HepG2 (cell line): ENCODE data around the gene TRMT6. TPM values are rescaled to one million over a fixed set of nuclear protein-coding genes. Genes with fewer than 3 reads are reported as not detected.

ENCODE experiments used
- ATRX ChIP-seq: sonication (generic); formaldehyde crosslinking; IDR thresholded peaks from 2 replicates; pipeline ENCODE4 v1.4.0; 2020; ENCODE audit warnings: missing genetic modification reagents, borderline replicate concordance
- E2F5 ChIP-seq: sonication (generic); formaldehyde crosslinking; conservative IDR thresholded peaks from 2 replicates; pipeline ENCODE4 v1.4.0; 2020; ENCODE audit warnings: missing genetic modification reagents
- FOSL1 ChIP-seq: sonication (generic); formaldehyde crosslinking; IDR thresholded peaks from 2 replicates; pipeline ENCODE4 v1.9.0; 2021; ENCODE audit warnings: missing genetic modification reagents, borderline replicate concordance
- FOXM1 ChIP-seq: sonication (generic); formaldehyde crosslinking; IDR thresholded peaks from 2 replicates; pipeline ENCODE4 v1.5.0; 2020; ENCODE audit warnings: missing genetic modification reagents
- JARID2 ChIP-seq: sonication (generic); formaldehyde crosslinking; IDR thresholded peaks from 2 replicates; pipeline ENCODE4 v1.8.1; 2023; ENCODE audit warnings: missing genetic modification reagents, inconsistent platforms; ENCODE audit not compliant: insufficient replicate concordance
- KDM4B ChIP-seq: sonication (generic); formaldehyde crosslinking; IDR thresholded peaks from 2 replicates; pipeline ENCODE4 v1.4.0; 2020; ENCODE audit warnings: missing genetic modification reagents
- KLF12 ChIP-seq: sonication (generic); formaldehyde crosslinking; IDR thresholded peaks from 2 replicates; pipeline ENCODE4 v1.4.0; 2020; ENCODE audit warnings: missing genetic modification reagents, borderline replicate concordance
- MED8 ChIP-seq: sonication (generic); formaldehyde crosslinking; IDR thresholded peaks from 2 replicates; pipeline ENCODE4 v1.8.1; 2023; ENCODE audit warnings: mild to moderate bottlenecking, missing genetic modification reagents; ENCODE audit not compliant: insufficient replicate concordance
- NFKB2 ChIP-seq: sonication (generic); formaldehyde crosslinking; IDR thresholded peaks from 2 replicates; pipeline ENCODE4 v1.4.0; 2020; ENCODE audit warnings: missing genetic modification reagents, borderline replicate concordance
- NR2C2 ChIP-seq: sonication (generic); formaldehyde crosslinking; IDR thresholded peaks from 2 replicates; pipeline ENCODE4 v1.4.0; 2020; ENCODE audit warnings: missing genetic modification reagents, mild to moderate bottlenecking, moderate library complexity, borderline replicate concordance
- RELA ChIP-seq: sonication (generic); formaldehyde crosslinking; IDR thresholded peaks from 2 replicates; pipeline ENCODE4 v1.4.0; 2020; ENCODE audit warnings: missing genetic modification reagents
- ZFP82 ChIP-seq: sonication (generic); formaldehyde crosslinking; IDR thresholded peaks from 2 replicates; pipeline ENCODE4 v1.5.1; 2020; ENCODE audit warnings: mild to moderate bottlenecking, missing genetic modification reagents, borderline replicate concordance
- ZNF331 ChIP-seq: sonication (generic); formaldehyde crosslinking; IDR thresholded peaks from 2 replicates; pipeline ENCODE4 v1.4.0; 2020; ENCODE audit warnings: missing genetic modification reagents
- ZNF512B ChIP-seq: sonication (generic); formaldehyde crosslinking; IDR thresholded peaks from 2 replicates; pipeline ENCODE4 v1.5.1; 2020; ENCODE audit warnings: missing genetic modification reagents, mild to moderate bottlenecking, borderline replicate concordance
- ZNF557 ChIP-seq: sonication (generic); formaldehyde crosslinking; IDR thresholded peaks from 2 replicates; pipeline ENCODE4 v1.4.0; 2020; ENCODE audit warnings: missing genetic modification reagents
- ZNF775 ChIP-seq: sonication (generic); formaldehyde crosslinking; IDR thresholded peaks from 2 replicates; pipeline ENCODE4 v1.4.0; 2020; ENCODE audit warnings: missing genetic modification reagents, mild to moderate bottlenecking, moderate library complexity, borderline replicate concordance
- polyA plus RNA-seq, 8 experiments: library from polyadenylated mRNA; depleted of rRNA in 3 of 8; stranded (reverse) in 7 of 8; unstranded in 1 of 8; fragments of >200 nt; fragmentation: Illumina TruSeq in 4 of 8; extraction: Trizol in 4 of 8; gene quantifications; 2 replicates each; pipeline versions ENCODE4 v1.2.1 to v1.2.3, GENCODE V29; 2011 to 2016; ENCODE audit warnings: low read depth in 4 of 8, missing spikeins in 1 of 8, mixed read lengths in 1 of 8; ENCODE audit not compliant: insufficient read depth in 1 of 8
- total RNA-seq, 5 experiments: library from RNA; depleted of rRNA; stranded (reverse); fragments of >200 nt; fragmentation: Illumina TruSeq; extraction: Trizol; gene quantifications; 2 replicates each; pipeline ENCODE4 v1.2.3, GENCODE V29; 2016; ENCODE audit warnings: low read depth in 1 of 5
- TF ChIP-seq, protein P1 (sequence below): sonication (generic); formaldehyde crosslinking; IDR thresholded peaks from 2 replicates; pipeline ENCODE4 v1.5.0; 2020; ENCODE audit warnings: missing genetic modification reagents
- TF ChIP-seq, protein P2 (sequence below): sonication (generic); formaldehyde crosslinking; conservative IDR thresholded peaks from 2 replicates; pipeline ENCODE4 v1.4.0; 2020; ENCODE audit warnings: mild to moderate bottlenecking, missing genetic modification reagents, moderate library complexity
- TF ChIP-seq, protein P3 (sequence below): sonication (generic); formaldehyde crosslinking; IDR thresholded peaks from 2 replicates; pipeline ENCODE4 v1.9.0; 2021; ENCODE audit warnings: missing genetic modification reagents, mild to moderate bottlenecking, borderline replicate concordance

The TRMT6 gene
- total and polyA plus RNA-seq, 2 of the 13 experiments (the other 11 are each of a cell fraction or from before 2014, with no cell fraction given), result 10.5 to 37.8 TPM

DNA sequence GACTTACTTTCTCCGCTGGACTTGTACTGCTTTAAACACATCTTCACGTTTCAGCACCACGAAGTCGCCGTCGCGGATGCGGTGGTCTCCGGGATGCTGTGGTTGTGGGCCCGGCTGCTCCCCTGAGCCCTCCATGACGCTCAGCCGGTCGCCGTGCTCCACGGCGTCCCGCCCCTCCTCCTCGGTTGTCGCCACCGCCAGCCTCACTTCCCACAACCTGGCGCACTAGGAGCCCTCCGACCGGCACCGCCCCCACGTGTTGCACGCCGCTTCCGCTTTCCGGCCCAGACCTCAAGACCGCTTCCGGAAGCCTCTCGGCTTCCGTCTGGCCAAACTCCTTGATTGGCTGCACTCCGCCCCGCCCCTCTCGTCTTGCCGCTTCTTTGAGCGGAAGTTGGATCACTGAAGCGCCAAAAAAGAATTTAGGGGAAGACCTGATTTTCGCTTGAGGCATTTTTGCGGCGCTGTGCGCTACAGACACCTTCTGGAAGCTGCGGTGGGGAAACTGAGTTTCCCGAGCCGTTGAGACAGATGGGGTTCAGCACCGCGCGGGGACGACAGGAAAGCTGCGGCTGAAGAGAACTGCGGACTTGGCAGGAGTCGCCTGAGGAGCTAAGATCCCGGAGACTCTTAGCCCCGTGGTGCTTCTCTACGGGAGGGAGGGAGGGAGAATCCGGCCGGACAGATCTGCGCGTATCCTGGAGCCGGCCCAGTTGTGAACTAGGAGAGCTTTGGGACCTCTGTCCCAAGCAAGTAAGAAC is at the start of gene TRMT6, which contains the start of gene MCM8 (continued):
- TF ChIP-seq ZNF331 (peak; percentile 96), MED8 (CRISPR knock-in tag) (peak; percentile 87), NR2C2 (peak; percentile 91), FOXM1 (CRISPR knock-in tag) (no peak), JARID2 (CRISPR knock-in tag) (peak; percentile 97), ZNF775 (CRISPR knock-in tag) (peak; percentile 87; the same call in 1 of the 2 replicates), ZNF557 (no peak), FOSL1 (peak; percentile 55; the same call in 1 of the 2 replicates), NFKB2 (CRISPR knock-in tag) (peak; percentile 97; the same call in 1 of the 2 replicates), KLF12 (CRISPR knock-in tag) (peak; percentile 97), KDM4B (CRISPR knock-in tag) (peak; percentile 96; the same call in 1 of the 2 replicates), E2F5 (peak; percentile 97), ZFP82 (CRISPR knock-in tag) (no peak), ZNF512B (CRISPR knock-in tag) (no peak), RELA (peak; percentile 65; the same call in 1 of the 2 replicates), ATRX (CRISPR knock-in tag) (no peak)
- TF ChIP-seq, protein P1, sequence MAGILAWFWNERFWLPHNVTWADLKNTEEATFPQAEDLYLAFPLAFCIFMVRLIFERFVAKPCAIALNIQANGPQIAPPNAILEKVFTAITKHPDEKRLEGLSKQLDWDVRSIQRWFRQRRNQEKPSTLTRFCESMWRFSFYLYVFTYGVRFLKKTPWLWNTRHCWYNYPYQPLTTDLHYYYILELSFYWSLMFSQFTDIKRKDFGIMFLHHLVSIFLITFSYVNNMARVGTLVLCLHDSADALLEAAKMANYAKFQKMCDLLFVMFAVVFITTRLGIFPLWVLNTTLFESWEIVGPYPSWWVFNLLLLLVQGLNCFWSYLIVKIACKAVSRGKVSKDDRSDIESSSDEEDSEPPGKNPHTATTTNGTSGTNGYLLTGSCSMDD (CRISPR knock-in tag), result 0 out of 2 replicates have a peak, but pooled peaks have one; percentile 43
- TF ChIP-seq, protein P2, sequence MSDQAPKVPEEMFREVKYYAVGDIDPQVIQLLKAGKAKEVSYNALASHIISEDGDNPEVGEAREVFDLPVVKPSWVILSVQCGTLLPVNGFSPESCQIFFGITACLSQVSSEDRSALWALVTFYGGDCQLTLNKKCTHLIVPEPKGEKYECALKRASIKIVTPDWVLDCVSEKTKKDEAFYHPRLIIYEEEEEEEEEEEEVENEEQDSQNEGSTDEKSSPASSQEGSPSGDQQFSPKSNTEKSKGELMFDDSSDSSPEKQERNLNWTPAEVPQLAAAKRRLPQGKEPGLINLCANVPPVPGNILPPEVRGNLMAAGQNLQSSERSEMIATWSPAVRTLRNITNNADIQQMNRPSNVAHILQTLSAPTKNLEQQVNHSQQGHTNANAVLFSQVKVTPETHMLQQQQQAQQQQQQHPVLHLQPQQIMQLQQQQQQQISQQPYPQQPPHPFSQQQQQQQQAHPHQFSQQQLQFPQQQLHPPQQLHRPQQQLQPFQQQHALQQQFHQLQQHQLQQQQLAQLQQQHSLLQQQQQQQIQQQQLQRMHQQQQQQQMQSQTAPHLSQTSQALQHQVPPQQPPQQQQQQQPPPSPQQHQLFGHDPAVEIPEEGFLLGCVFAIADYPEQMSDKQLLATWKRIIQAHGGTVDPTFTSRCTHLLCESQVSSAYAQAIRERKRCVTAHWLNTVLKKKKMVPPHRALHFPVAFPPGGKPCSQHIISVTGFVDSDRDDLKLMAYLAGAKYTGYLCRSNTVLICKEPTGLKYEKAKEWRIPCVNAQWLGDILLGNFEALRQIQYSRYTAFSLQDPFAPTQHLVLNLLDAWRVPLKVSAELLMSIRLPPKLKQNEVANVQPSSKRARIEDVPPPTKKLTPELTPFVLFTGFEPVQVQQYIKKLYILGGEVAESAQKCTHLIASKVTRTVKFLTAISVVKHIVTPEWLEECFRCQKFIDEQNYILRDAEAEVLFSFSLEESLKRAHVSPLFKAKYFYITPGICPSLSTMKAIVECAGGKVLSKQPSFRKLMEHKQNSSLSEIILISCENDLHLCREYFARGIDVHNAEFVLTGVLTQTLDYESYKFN (CRISPR knock-in tag), result peak; percentile 69
- TF ChIP-seq, protein P3, sequence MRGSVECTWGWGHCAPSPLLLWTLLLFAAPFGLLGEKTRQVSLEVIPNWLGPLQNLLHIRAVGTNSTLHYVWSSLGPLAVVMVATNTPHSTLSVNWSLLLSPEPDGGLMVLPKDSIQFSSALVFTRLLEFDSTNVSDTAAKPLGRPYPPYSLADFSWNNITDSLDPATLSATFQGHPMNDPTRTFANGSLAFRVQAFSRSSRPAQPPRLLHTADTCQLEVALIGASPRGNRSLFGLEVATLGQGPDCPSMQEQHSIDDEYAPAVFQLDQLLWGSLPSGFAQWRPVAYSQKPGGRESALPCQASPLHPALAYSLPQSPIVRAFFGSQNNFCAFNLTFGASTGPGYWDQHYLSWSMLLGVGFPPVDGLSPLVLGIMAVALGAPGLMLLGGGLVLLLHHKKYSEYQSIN (CRISPR knock-in tag), result no peak
